Endometrial microvascular endothelial cells (primary cell): ENCODE measurements around the gene LAG3. TPM values are rescaled to one million over a fixed set of nuclear protein-coding genes. Genes with fewer than 3 reads are reported as not detected.

ENCODE experiments used
- in situ Hi-C: cut with HindIII; loops from 2 replicates; pipeline ENCODE4 v1.10.0; 2017; ENCODE audit warnings: low sequenced_read_pairs, low pct_unique_long_range_greater_than_20kb; ENCODE audit errors: inconsistent ontology term
- total RNA-seq: library from RNA; depleted of rRNA; stranded (reverse); fragments of >200 nt; gene quantifications from one replicate; pipeline ENCODE4 v1.2.3, GENCODE V29; 2015; ENCODE audit errors: inconsistent ontology term

Gene LAG3
- total RNA-seq, 1 donor from 2014 or later = 0.19 TPM

DNA sequence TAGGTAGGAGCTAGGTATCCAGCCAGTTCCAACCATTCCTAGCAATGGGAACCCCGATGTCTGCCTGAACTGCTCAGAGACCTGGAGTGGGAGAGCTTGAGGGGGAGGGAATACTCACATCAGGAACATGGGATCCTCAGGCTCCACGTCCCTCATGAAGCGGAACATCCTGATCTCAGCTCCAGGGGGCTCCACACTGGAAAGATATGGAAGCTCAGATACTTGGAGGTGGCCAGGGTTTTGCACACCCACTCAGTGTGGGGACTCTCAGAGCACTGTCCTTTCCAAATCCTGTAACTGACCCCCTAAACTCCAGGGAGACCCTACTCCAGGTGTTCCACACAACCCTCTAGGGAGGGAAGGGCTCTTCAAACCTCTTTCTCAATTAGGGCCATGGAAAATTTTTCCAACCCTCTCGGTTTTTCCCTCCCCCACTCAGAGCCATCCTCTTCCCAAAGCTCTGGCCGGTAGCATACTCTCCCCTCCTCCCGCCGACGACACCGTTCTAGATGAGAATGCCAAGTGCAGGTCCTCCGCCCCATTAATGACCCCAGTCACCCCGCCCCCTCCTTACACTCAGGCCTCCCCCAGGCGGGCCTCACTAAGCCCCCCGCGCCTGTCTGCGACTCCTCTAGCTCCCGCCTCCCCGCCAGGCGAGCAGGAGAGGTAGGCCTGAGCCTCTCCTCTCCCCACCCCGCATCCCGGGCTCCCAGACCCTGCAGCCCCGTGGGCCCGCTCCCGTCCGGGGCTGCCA is 20.0 kb upstream of the LAG3 start:
- in situ Hi-C loops = no loop called here

DNA sequence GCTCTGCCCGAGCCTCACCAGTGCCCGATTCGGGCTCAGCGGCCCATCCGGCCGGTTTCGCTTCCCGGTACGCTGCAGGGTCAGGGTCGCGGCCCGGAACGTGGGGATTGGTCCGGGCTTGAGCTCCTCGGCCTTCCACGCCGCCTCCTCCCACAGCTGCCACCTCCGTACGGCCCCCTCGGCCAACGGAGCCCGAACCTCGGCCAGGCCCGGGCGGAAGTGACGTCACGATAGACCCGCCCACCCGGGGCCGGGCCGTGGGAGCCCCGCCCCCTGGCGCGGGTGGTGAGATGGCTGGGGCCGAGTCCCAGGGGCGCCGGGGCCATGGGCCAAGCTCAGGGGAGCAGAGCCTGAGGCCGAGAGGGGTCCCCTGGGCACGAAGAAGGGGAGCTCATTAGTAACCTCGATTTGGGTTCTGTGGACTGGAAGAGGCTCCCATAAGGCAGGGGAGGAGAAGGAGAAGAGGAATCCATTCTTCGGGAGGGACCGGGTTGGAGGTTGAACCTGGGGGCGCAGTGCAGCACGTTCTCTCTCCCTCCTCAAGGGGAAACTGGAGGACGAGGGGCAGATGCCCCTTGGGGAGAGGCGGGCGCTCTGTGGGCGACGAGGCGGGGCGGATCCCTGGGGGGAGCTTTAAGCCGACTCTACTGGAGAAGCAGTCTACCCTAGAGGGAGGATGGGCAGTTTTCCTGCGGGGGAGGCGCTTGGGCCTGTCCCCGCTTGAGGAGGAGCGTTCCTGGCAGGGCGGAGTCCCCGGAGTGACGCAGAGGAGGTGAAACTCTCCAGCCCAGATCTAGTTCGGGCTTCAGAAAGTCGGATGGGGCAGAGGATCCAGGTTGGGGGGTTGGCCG is 19.2 kb upstream of the LAG3 start, which contains the start of gene MLF2:
TSS of gene MLF2 (minus strand) at position 221 of the 851 bp plus-strand sequence. CDS start 807 bp downstream, outside the sequence.
- in situ Hi-C loops = no loop called here

DNA sequence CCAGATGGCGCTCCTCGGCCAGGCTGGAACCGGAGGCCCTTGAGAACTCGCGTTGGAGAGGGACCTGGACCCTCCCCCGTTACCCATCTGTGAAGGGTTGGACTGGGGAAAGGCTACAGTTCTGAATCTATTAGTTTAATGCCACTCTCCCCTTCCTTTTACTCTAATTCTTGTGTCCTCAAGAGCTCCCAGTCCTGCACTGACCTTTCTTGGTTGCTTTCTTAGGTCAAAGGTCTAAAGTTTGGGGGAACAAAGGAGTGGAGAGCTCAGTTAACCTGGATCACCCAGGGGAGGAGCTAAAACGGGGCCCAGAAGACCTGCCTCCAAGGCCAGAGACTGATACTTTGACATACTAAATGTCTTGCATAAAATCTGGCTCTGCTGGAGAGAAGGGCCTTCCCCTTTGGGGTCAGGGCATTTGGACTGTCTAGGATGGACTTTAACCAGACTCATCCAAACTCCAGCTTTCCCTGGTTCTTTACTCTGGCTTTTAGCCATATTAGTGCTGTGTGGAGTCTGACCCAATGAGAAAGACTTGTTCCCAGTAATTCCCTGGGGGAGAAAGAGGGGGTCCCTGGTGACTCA is 18.5 kb upstream of the LAG3 start:
- in situ Hi-C loops = no loop called here

DNA sequence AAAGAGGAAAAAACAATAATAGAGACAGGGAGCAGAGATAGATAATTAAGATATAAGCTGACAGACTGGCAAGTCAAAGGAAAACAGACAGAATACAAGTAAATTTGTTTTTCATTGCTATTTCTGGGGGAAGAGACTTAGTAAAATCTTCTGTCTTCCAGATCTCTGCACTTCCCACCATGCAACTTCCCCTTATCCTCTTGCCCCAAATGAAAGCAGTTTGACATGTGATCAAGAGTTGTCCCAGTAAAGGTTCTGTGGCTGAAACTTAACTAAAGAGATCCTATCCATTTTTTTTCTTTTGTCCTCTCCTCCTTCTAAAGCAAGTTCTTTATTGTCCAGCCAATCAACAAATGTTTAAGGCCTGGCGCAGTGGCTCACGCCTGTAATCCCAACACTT is 17.9 kb upstream of the LAG3 start:
- in situ Hi-C loops = no loop called here

DNA sequence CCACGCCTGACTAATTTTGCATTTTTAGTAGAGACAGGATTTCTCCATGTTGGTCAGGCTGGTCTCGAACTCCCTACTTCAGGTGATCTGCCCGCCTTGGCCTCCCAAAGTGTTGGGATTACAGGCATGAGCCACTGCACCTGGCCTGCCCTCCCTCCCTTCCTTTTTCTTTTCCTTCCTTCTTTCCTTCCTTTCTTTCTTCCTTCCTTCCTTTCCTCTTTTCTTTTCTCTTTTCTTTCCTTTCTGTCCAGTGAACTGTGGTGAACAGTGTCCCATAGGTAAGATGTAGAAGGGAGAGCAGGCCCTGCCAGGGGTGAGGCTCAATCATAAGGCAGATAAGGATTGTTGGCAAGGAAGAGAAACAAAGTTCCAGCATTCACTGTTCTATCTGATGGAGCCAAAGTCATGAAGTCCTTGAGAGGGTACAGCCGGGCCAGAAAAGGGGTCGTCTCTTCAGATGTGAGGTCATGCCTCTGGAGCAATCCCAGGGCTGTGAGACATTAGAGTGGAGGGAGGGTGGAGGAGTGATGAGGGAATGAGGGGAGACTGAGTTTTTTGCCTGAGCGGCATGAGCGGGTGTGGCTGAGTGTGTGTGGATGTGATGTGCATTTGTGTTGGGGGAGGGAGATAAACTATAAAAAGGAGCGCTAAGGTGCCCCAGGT is 15.2 kb upstream of the LAG3 start:
- in situ Hi-C loops = no loop called here

DNA sequence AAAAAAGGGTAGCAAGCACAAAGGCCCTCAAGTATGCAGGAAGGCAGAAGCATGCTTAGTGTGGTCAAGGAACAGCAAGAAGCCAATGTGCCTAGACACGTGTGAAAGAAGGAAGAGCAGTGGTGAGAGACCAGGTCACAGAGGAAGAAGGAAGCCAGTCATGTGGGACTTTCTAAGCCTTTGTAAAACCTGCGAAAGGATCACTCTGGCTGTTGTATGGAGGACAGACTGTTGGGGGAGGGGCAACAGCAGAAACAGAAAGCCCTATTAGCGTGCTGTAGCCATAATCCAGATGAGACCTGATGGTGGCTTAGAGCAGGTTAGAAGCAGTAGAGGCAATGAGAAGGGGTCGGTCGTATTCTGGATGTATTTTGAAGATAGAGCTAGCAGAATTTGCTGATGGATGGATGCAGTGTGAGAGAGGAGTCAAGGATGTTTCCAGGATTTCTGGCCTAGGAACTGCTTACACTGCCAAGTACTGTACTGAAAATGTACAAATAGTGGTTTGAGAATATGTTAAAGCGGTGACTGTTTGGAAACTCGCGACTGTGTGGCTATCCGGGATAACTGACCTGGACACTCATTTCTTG is 13.7 kb upstream of the LAG3 start:
- in situ Hi-C loops = no loop called here

DNA sequence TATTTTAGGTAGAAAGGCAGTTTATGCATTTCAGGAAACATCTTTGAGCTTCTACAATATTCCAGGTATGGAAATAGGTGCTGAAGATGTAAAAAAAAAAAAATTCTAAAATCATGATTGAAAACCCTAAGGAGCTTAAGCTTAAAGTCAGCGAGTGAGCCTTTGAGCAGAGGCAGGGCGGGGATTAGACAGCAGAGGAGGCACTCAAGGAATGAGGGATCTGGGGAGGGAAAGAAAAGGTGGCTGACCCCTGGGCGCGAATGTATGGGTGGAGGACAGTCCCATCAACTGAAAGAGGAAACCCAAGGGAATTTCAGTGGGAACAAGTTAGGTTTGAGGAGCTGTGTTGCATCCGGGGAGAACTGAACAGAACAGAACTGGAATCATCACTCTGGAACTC is 12.6 kb upstream of the LAG3 start:
- in situ Hi-C loops = no loop called here

DNA sequence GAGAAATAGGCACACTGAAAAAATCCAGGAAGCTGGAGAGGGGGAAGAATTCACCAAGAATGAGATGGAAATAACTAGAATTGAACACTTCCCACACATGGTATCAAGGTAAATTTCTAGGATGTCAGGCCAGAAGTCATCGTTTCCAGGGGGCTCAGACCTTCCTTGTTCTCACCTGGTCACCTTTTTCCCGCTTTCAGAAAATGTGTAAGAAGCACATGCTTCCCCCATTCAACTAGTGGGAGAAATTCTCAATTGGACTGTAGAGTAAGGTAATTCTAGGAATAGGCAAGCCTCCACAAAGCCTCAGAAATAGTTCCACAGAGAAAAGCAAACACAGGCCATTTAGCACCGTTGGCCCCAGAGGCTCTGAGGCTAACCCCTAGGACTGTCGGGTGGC is 8.9 kb upstream of the LAG3 start:
- in situ Hi-C loops = no loop called here

DNA sequence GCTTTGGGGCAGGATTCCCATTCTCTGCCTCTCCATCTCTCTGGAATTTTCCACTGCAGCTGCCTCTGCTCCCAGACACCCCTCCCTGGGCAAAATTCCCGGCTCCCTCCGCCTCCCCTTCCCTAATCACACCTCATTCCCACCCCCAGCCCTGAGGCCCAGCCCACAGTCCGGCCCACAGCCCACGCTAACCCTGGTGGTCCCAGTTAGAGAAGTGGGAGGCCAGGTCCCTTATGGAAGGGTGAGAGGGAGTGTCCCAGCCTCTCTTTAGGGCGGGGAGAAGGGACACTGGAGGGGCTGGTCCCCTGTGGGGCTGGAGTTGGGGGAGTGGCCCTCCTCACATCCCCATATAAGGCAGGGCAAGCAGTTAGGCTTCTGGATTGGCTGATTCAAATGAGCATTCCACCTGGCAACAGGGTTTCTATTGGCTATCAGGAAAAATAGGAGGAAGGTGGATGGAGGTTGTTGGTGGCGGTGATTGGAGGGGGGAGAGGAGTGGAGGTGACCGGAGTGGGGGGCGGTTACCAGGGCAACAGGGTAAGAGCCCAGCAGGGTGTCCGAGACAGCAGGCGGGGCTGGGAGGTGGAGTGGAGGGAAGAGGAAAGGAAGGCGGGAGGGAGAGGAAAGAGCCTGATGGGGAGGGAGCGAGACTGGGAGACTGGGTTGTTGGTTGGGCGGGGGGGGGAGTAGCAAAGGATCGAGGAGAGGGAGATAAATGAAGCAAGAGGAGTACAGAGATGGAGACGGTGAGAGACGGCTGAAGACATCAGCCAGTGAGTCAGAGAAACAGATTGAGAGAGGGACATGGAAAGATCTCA is 8.1 kb upstream of the LAG3 start:
- in situ Hi-C loops = no loop called here

DNA sequence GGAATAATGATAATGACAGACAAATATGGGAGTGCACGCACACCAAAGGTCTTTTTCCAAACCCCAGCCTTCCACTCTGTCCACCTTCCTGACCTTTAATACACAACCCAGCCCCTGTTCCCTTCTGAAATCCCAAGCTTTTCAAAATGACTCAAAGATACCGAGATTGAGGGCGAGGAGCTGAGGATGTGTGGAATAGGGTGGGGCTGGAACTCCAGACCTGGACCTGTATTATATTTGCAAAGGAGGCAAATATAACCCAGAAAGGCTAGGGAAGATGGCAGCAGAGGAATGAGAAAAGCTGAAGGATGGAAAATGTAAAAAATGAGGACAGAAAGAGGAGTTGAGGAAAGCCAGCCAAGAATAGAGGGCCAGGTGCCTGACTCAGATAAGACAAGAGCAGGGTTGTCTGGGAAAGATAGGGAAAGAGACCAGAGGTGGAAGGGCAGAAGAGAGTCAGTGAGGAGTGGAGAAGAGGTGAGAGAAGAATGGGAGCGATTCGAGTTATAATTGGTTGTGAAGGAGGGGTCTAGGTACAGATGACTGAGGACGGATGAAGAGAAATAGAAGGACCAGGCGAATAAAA is 7.2 kb upstream of the LAG3 start:
- in situ Hi-C loops = no loop called here

DNA sequence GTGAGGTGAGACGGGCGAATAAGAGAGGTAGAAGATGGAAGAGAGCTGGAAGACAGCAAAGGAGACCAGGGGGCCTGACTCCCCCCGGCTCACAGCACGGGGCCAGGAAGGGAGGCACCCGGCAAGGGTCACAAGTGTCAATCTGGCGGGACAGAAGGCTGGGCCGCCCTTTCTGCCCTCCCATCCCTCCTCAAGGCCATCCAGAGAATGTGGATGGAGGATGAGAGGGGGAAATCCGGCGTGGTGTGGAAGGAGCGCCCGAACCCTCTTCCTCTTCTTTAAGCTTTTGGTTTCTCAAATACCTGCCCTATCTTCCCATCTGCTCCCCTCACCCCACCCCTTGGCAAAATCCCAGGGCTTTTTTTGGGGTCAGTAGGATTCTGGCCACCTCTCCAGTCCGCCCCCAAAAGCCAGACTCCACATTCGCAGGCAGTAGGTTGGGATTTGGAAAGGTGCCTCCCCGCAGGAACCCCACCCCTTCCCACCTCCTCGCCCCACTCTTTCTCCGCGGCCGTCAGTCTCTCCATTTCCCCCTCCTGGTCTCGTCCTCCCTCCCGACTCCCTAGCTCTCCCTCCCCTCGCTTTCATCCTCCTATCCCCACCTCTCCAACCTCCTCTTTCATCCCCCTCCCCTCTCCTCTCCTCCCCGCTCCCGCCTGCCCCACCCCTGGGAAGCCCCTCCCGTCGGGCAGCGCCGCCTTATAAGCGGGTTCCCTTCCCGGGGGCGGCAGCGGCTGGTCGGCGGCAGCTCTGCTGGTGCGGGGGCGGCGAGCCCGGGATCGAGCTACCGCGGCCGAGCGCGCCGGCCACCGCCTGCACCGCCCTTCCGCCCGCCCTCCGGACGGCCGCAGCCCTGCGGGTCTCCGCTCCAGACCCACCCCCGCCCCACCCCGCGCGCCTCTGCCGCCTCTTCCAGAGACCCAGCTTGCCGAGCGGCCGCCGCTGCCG is 6.4 kb upstream of the LAG3 start, which contains the start of gene PTMS:
TSS of gene PTMS (plus strand) at position 730 of the 948 bp plus-strand sequence. CDS start 343 bp downstream, outside the sequence.
- in situ Hi-C loops = no loop called here

DNA sequence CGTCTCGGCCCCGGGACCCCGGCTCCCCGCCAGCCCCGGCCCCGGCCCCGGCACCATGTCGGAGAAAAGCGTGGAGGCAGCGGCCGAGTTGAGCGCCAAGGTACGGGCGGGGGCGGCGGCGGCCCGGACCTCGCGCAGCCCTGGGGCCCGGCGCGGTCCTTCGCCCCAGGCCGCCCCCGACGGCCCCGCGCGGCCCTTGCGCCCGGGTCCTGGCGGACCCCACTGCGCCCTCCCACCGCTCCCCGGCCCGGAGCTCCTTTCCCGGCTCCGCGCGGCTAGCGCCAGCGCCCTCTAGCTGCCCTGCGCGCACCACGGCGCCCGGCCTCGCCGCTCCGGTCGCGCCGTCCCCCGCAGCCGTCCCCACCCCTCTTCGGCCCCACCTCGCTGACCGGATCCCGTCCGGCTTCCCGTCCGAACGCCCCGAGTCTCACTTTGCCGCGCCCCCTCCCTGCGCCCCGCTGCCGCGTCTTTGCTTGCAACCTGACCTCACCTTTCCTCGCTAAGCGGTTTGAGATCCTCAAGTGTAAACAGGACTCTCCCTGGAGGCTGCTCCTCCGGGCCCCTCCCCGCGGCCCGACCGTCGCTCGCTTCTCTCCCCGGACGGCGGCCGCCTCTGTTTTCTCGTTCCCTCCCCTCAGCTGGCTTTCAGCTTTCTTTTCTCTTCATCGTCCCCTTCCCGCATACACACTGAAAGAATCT is 5.5 kb upstream of the LAG3 start:
- in situ Hi-C loops = no loop called here

DNA sequence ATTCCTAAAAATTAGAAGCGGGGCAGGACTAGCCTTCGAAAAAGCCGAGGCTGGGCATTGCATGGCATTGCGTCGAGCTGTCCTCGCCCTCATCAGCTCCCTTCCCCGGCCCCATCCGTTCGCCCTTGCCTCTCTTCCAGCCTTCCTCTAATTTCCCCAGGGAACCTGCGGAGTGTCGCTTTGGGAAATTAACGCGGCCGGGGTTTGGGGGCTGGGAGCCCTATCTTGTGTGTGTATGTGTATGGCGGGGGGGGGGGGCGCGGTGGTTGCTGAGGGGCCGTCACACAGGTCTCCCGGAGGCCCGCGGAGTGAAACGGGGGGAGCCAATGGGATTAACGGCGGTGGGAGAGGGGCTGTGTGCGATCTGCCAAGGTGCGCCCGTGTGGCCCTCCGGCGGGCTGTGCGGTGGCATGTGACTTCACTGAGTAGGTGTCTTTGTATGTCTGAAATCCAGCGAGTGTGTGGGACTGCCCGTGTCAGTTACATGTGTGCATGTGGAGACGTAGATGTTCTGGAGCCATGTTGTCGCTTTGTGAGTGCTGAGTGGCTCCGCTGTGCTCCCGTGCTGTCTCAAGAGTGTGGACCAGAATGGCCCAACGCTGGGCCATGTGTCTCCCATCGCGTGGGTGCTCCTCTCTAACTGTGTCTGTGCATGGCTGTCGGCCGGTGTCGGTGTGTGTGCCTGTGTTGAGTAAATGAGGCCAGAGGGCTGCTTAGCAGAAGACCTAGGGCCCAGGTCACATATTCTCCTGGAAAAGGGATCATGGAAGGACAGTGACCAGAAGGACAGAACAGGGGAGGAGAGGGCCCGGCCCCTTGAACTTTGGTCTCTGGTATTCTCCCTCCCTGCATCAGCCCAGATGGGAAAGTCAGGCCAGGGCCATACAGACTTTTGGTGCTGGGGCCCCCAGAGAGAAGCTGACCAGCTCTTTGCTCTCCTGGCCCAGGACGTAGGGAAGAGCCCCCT is 4.7 kb upstream of the LAG3 start:
- in situ Hi-C loops = no loop called here

DNA sequence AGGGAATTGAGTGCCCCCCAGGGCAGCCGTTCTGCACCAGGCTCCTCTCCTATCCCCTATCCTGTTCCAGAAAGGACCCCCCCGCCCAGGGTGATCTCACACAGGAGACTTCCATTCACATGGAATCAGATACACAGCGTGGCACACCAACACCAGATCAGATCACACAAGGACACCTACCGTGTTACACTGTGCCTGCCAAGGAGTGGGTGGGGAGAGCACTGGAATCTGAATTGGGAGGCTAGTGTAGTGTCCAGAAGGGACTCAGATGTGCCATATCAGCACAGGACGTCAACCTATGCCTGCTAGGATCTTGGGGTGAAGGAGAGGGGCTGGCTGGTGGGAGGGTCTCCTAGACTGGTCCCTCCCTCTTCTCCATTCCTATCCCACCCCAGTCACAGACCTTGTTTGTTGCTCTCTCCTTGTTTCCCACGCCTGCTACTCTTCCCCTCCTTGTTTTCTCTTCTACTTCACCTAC is 3.8 kb upstream of the LAG3 start:
- in situ Hi-C loops = no loop called here

DNA sequence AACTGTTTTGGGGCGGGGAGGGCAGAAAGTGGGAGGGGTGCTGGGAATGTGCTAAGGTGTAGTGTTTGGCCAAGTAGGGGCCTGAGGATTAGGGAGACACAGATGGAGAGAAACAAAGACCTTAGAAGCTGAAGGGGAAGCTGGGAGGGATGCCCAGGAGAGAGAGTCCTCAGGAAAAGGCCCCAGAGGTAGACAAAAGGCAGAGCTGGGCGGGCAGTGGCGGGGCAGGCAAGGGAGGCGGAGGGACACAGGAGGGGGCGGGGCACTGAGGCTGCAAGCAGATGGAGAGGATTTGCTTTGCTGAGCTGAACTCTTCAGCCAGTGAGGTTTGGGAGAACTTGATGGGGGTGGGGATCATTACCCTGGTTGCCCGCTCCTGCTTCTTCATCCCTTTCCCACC is 3.3 kb upstream of the LAG3 start:
- in situ Hi-C loops = no loop called here
